Panc1 (cell line): Measurements from ENCODE around the gene SPARCL1.

Experiments
- CTCF ChIP-seq: fragments of 450-650 bp; IDR thresholded peaks from 2 replicates; pipeline ENCODE4 v1.5.1; 2017; ENCODE audit warnings: mild to moderate bottlenecking
- REST ChIP-seq, 2 experiments: IDR thresholded peaks; 2 replicates each; pipeline ENCODE4 v1.6.1; 2011 to 2012; ENCODE audit warnings: low read depth in 2 of 2, control low read depth in 1 of 2, low read length in 1 of 2, mild to moderate bottlenecking in 1 of 2, moderate library complexity in 1 of 2; ENCODE audit not compliant: insufficient read depth in 1 of 2

DNA sequence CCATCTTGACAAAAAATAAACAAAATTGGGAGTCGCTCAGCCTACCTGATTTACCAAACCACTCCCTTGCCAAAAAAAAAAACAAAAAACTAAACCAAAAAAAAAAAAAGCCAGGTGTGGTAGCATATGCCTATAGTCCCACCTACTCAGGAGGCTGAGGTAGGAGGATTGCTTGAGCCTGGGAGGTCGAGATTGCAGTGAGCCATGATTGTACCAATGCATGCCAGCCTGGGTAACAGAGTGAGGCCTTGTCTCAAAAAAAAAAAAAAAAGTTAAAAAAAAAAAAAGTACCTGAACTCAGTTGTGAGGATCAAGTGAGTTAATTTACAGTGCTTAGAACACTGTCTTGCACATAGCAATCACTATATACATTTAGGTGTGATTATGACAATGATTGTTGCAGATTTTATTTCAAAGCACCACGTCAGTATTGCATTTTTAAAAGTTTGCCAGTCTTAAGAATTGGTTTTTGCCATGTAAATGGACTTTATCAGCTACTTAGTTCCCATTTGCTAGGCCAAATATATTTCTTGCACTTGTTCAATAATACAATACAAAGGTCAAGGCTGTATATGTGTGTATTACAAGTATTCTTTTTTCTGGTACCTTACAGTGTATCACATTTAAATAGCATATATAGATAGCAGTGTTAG, 102.2 kb downstream of the SPARCL1 start:
- TF ChIP-seq REST (IDR thresholded peaks at IDR 0.05; ENCODE audit: insufficient read depth in 1 of 2, low read depth in 2 of 2, low read length in 1 of 2) (no peak), CTCF (no peak)
